LNCAP (cell line): ENCODE results near the gene SEMA3G.

ENCODE experiments used
- TF ChIP-seq, protein P1 (sequence below): fragments of 450-650 bp; IDR thresholded peaks from 2 replicates; pipeline ENCODE4 v1.5.1; 2017; ENCODE audit warnings: mild to moderate bottlenecking

Gene SEMA3G

DNA sequence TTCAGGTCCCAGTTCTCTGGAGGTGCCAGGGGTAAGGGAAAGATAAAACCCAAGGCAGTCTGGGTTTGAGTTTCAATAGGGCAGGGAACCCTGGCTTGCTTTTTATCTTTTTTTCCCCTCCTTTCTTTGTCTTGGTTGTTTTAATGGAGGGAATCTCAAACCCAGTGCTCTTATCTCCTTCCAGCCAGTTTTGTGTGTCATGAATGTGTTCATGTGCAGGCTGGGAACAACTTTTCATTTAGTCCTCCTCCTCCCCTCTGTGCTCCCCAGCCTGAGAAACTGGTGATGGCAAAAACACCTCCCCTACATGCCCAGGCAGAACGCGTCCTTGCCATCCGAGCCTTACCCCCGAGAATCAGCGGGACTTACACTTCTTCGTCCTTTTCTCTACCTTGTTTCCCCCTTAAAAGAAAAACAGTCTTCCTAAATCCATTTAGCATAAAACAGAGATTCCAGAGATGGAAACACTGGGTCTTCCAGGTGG lies 10.9 kb downstream of the SEMA3G start:
- TF ChIP-seq, protein P1, sequence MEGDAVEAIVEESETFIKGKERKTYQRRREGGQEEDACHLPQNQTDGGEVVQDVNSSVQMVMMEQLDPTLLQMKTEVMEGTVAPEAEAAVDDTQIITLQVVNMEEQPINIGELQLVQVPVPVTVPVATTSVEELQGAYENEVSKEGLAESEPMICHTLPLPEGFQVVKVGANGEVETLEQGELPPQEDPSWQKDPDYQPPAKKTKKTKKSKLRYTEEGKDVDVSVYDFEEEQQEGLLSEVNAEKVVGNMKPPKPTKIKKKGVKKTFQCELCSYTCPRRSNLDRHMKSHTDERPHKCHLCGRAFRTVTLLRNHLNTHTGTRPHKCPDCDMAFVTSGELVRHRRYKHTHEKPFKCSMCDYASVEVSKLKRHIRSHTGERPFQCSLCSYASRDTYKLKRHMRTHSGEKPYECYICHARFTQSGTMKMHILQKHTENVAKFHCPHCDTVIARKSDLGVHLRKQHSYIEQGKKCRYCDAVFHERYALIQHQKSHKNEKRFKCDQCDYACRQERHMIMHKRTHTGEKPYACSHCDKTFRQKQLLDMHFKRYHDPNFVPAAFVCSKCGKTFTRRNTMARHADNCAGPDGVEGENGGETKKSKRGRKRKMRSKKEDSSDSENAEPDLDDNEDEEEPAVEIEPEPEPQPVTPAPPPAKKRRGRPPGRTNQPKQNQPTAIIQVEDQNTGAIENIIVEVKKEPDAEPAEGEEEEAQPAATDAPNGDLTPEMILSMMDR: no peak

DNA sequence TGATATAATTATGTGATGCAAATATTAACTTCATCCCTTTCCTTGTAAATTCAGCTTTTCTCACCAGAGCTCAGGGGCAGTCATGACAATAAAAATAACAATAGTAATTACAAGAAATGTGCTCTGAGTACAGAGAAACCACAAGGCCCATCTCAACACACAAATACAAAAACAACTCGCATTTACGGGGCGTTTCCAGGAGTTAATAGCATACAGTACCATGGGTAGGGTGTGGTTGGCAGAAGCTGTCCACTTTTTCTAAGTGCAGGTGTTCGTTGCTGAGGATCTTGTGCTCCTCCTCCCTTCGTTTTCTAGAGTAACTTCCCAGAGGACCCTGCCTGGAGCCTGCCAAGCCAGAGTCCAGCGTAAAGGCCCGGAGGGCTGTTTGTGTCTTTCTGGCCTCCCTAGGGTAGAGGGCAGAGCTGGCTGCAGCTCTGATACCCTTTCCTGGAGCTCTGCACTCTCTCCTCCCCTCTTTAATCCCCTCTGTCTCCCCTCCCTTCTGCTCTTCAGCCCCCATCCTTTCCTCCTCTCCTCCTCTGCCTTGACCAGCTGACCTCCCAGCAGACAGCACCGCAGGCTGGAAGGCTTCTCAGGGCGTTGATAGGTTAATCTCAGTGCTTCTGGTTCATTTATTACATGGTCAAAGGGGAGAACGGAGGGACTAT lies 11.4 kb downstream of the SEMA3G start:
- TF ChIP-seq, protein P1: no peak

DNA sequence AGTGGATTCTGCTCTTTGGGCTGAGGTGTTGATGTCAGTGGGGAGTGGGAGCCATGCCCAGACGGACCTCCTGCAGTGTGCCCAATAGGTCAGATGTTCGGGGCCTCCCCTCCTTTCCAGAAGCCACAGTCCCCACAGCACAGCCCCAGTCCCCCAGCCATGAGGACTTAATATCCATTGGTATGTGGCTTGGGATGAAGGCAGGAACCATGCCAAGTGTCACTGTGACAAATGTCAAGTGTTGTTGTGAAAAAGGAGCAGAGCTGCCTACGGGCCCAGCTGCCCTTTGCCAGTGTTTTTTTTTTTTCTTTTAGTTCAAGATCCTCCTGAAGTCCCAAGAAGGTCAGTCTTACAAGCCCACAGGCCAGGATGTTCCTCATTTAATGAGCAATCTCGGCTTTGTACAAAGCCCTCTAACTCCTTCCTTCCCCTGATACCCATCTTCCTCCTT lies 12.2 kb downstream of the SEMA3G start:
- TF ChIP-seq, protein P1: no peak

GRCh38 chr3:52432225-52432624 lies 12.7 kb downstream of the SEMA3G start:
- TF ChIP-seq, protein P1: no peak

DNA sequence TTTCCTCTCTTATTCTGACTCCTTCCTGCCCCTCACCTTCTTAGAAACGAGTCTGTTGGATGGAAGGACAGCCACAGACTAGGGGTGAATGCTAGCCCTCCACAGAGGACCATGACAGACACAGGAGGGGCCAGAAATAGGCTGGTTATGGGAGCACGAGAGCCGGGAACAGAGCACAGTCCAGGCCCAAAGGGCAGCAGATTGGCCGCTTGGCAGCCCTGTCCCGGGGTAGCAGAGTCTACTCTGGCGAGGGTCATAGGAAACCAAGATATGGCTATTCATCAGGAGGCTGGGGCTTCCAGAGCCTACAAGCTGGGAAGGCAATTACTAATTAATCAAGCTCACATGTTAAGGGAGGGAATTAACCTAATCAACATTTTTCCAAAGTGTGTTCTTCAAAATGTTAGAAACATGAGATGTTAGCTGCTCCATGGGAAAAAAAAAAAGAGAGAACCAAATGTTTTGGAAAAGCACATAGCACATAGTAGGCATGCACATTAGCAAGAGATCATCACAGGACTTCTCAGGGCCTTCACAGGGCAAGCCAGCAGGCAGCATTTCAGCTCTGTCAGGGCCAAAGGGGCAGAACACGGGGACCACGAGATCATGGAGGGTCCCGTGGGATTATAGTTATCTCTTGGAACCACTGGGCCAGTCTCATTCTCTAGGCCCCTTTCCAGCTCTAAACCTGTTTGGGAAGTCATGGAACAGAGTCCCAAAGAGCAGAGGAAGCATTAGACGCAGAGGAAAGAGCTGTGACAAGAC lies 13.3 kb downstream of the SEMA3G start:
- TF ChIP-seq, protein P1: no peak

GRCh38 chr3:52430416-52430810 lies 14.5 kb downstream of the SEMA3G start:
- TF ChIP-seq, protein P1: no peak

- TF ChIP-seq, protein P1: no peak
Observed at GRCh38 chr3:52429779-52430415, 15.0 kb downstream of the SEMA3G start.
